Raji (cell line): ENCODE results near the gene PCNA.

Source experiments
- POLR2A ChIP-seq: IDR thresholded peaks from 2 replicates; pipeline ENCODE4 v1.6.1; 2011; ENCODE audit warnings: low read depth, low read length, control low read depth; ENCODE audit not compliant: insufficient read depth

PCNA gene

GRCh38 chr20:5088688-5089087 is 31.1 kb downstream of the PCNA start:
- TF ChIP-seq POLR2A: no peak

GRCh38 chr20:5085380-5085779 is 34.4 kb downstream of the PCNA start:
- TF ChIP-seq POLR2A: no peak

GRCh38 chr20:5080384-5080877 is 39.3 kb downstream of the PCNA start:
- TF ChIP-seq POLR2A: peak; percentile 39; the same call in 1 of the 2 replicates

GRCh38 chr20:5078399-5078958 is 41.3 kb downstream of the PCNA start:
- TF ChIP-seq POLR2A: peak; percentile 76

GRCh38 chr20:5077761-5078387 is 41.9 kb downstream of the PCNA start:
- TF ChIP-seq POLR2A: no peak

GRCh38 chr20:5074232-5074674 is 45.5 kb downstream of the PCNA start:
- no peak for TF ChIP-seq POLR2A

GRCh38 chr20:5073660-5074231 is 46.0 kb downstream of the PCNA start:
- TF ChIP-seq POLR2A: no peak

GRCh38 chr20:5072756-5073659 is 46.8 kb downstream of the PCNA start:
- no peak for TF ChIP-seq POLR2A

GRCh38 chr20:5070570-5070969 is 49.2 kb downstream of the PCNA start:
- TF ChIP-seq POLR2A: no peak

- TF ChIP-seq POLR2A: no peak
Measured at GRCh38 chr20:5070081-5070480, 49.7 kb downstream of the PCNA start.

GRCh38 chr20:5069141-5069806 is 50.5 kb downstream of the PCNA start:
- no peak for TF ChIP-seq POLR2A

GRCh38 chr20:5067877-5068645 is 51.7 kb downstream of the PCNA start:
- no peak for TF ChIP-seq POLR2A

GRCh38 chr20:5065879-5066383 is 53.8 kb downstream of the PCNA start:
- TF ChIP-seq POLR2A: no peak
